Left lobe of liver (tissue), 2 donors: Measurements from ENCODE around the gene HAUS7. TPM values are rescaled to one million over a fixed set of nuclear protein-coding genes. Genes with fewer than 3 reads are reported as not detected.

ENCODE experiments used
- ATAC-seq: fragments of 200-7000 bp; cut with Tn5 transposase; one replicate; pipeline ENCODE4 v1.9.1; 2020; ENCODE audit warnings: mild to moderate bottlenecking, moderate library complexity
- DNase-seq: peaks from one replicate; pipeline ENCODE4 v3.0.0-alpha.2; 2020; ENCODE audit warnings: low spot score
- total RNA-seq: library from RNA; stranded (reverse); gene quantifications from one replicate; pipeline ENCODE4 v1.2.1, GENCODE V29; 2021
- donor health status: DM: no; HTN: no; CAD: no; lungs with moderate emphysema.
- donor health status: DM: no; HTN: yes; CAD: no.

HAUS7 gene
- 11.2 TPM for total RNA-seq

- DNase-seq (peak; percentile 84), ATAC-seq (peak; percentile 91)
Measured at GRCh38 chrX:153470411-153471363, at the start of gene HAUS7. Gene HAUS7, minus strand, starts transcription at chrX:153470576. Its CDS starts 19 bp downstream, at chrX:153470557.

DNA sequence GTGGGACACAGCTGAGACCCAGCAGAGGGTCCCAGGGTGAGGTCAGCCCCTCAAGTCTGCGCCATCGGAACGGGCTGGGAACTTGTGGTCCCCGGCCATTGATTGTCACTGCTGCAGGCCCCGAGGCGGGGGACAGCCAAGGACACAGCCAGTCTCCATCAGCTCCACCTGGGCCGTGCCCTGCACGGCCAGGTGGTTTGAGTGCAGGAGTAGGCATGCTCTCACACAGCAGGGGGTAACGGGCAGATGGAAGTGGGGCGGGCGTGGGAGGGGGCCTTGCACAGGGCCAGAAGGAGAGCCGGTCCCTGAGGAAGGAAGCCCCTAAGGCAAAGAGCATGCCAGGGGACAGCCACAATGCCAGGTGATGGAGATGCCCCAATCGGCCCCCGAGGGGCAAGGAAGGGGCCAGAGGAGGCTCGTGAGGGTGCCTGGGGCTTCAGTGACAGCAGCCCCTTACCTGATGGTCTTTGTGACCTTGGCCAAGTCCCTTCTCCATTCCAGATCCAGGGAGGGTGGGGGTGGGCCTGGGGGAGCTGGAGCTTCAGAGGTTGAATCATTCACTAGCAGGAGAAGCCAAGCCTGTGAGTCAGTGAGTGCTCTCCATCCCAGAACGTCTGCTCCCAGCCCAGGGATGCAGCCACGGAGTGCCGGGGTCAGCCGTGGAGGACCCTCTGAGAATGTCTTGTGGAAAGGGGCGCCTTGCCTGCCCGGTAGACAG, 49.4 kb upstream of the HAUS7 start:
- ATAC-seq (no peak), DNase-seq (no peak)

DNA sequence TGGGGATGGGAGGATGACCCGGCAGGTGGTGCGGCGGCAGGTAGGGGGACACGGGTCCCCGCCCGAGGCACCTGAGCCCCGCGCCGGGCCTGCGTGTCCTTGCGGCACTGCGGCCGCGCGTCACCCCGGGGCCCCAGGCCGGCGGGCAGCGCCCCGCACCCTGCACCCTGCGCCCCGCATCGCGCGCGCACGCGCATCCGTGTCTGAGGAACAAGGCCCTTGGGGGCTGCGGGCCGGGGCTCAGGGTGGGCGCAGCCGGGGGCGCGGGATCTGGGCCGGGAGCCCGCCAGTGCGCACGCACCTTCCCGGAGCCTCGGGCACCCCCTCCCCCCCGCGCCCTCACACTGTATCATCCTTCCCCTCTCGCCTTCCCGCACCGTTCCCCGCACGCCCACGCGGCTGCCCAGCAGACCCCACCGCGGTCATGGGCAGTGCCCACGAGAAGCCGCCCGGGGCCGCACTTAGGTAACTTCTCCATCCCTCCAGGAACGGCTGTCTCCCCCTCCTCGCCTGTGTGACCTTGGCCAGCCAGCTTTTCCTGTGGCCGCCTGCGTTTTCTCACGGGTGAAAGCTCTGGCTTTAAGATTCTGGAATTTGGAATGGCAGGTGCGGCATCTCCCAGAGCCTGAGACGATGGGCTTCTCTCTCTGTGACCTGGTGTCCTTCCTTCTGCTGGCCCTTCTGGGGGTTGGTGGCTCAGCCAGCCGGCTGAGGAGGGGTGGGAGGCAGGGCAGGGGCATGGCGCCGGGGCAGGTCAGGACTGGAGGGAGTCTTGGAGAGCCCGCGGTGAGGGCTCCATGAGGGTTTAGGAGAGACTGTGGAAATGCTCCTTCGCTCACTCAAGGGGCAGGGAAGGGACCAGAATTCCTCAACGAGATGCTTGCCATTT, 47.8 kb upstream of the HAUS7 start:
- DNase-seq (no peak), ATAC-seq (no peak)

DNA sequence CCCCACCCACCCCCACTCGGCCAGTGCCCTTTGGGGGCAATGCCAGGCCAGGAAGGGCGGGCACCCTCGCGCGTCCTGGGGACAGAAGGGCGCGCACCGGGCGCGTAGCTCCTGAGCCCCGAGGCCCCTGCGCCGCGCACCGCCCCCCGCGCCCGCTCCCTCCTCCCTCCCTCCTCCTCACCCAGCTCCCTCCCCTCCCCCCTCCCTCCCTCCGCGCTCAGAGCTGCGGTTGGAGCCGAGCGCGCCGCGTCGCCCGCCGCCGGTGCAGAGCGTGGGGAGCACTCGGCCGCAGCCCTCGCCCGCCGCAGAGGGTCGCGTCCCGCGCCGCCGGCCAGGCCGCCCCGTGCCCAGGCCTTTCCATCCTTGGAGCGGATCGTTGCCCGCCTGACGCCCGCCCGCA, 47.0 kb upstream of the HAUS7 start, which contains the start of gene ATP2B3:
TSS of gene ATP2B3 (plus strand) at position 220 of the 400 bp plus-strand sequence. CDS start 18,606 bp downstream, outside the sequence.
- no peak for DNase-seq

DNA sequence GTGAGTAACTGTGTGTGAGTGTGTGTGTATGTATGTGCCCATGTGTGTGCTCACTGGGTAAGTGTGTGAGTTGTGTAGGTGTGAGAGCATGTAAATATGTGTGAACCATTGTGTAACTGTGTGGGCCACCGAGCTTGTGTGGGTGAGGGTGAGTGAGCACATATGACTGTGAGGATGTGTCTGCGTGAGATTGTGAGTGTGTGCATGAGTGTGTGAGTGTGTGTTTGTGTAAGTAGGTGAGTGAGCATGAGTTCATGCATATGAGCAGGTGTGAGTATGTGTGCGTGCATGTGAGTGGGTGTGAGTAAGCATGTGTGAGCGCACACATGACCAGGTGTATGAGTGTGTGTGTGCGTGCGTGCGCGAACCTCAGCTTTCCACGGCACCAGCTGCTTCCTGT, 45.7 kb upstream of the HAUS7 start:
- ATAC-seq (no peak), DNase-seq (no peak)

More for the DNA sequence above, 47.0 kb upstream of the HAUS7 start, which contains the start of gene ATP2B3:
- ATAC-seq = no peak

DNA sequence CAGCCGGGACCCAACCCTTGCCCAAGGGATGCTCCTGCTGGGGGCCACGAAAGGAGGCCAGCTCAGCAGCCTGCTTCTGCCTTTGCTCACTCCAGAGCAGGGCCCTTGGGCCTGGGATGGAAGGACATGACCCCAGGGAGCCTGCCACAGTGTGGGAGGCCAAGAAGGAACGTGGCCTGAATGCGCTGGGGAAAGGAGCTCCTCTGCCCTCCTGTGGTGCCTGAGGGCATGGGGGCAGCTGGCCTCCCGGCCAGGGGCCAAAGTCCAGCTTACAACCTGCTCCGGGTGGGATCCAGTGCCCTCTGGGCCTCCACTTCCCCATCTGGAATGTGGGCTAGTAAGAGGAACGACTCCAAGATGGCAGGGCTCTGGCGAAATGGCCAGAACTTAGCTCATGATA, 45.1 kb upstream of the HAUS7 start:
- no peak for ATAC-seq
- DNase-seq = no peak

DNA sequence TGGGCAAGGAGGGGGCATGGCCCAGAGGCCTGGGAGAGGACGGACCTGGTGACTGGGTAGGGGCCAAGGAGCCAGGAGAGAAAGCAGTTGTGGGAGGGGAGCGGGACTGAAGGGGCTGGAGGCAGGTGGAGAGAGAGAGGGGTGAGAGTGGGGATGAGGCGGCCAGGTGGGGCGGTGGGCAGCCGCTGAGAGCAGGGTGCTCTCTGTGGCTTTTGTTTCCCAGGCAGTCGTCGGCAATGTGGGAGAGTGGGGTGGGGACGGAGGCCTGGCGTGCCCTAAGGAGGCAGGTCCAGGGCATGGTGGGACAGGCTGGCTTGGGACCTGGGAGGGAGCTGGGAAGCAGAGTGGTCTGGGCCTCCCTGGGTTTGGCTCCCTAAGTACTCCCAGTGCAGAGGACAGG, 43.9 kb upstream of the HAUS7 start:
- DNase-seq = no peak
- ATAC-seq = no peak

GRCh38 chrX:153513265-153513664, 42.9 kb upstream of the HAUS7 start:
- ATAC-seq (no peak), DNase-seq (no peak)

DNA sequence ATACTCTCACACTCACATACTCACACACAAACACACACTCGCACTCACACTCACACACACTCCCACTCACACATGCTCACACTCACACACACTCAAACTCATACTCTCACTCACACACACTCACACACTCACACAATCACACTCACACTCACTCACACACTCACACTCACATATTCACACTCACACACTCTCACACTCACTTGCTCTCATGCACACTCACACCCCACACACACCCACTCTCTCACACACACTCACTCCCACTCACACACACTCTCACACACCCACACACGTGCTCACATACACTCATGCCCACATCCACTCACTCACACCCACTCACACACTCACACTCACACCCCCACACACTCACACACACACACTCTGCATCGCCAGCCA, 42.1 kb upstream of the HAUS7 start:
- ATAC-seq (no peak), DNase-seq (no peak)

GRCh38 chrX:153511784-153512500, 41.6 kb upstream of the HAUS7 start:
- DNase-seq = no peak

GRCh38 chrX:153510383-153510782, 40.0 kb upstream of the HAUS7 start:
- no peak for ATAC-seq
- DNase-seq = no peak

More at GRCh38 chrX:153511784-153512500, 41.6 kb upstream of the HAUS7 start:
- no peak for ATAC-seq

DNA sequence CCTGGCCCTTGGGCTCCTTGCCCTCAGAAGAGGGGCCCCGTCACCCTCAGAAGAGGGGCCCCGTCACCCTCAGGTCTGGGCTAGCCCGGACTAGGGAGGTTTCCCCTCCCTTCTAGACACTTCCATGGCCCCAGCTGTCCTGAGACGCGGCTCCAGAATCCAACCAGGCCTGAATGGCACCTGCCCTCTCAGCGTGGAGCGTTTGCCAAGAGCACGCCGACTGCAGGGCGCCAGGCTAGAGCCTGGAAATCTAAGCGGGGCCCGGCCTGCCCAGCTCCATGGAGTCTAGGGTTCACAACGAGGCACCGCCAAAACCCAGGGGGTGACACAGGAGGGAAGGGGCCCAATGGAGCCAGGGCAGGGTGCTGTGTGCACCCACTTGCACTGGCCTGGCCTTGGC, 39.2 kb upstream of the HAUS7 start:
- ATAC-seq (no peak), DNase-seq (no peak)

- DNase-seq (peak; percentile 74), ATAC-seq (peak; percentile 94)
Measured at GRCh38 chrX:153507484-153508178, 37.3 kb upstream of the HAUS7 start.

GRCh38 chrX:153505361-153505760, 35.0 kb upstream of the HAUS7 start:
- DNase-seq (no peak), ATAC-seq (no peak)

- ATAC-seq = no peak
- no peak for DNase-seq
Measured at GRCh38 chrX:153504445-153505016, 34.2 kb upstream of the HAUS7 start.

GRCh38 chrX:153502796-153503195, 32.4 kb upstream of the HAUS7 start:
- ATAC-seq (no peak), DNase-seq (no peak)

DNA sequence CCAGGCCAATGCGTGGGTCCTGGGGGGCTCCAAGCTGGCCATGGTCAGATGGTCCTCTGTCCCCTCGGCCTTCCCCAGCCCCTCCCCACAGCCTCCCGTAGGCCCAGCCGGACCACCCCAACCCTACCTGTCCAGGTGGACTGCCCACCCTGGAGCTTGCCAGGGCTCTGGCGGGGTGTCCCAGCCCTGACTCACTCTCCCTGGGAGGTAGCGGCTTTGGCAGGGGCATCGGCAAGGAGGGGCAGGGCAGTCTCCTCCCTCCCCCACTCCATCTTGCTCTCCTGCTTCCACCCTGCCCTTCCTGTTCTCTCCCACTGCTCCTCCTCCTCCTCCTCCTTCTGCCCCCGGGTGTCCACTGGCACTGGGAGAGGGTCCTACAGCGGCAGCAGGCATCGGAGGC, 31.8 kb upstream of the HAUS7 start:
- no peak for DNase-seq

DNA sequence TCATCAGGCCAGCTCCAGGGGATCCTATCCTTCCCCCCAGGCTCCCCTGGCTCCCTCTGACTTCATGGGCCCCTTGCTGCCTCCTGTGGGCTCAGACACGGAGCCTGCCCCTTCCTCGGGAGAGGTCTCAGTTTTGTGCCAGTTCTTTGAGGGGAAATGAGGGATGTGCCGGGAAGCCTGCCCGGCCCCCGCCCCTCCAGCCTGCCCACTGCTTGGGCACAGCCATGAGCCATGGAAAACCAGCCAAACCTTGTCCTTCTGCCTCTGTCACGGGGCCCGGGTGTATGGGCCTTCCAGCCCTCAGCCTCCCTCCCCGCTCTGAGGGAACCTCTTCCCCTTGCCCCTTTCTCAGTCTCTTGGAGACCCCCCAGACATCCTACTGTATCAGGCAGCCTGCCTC, 31.2 kb upstream of the HAUS7 start:
- ATAC-seq = no peak
- DNase-seq = no peak

More for the DNA sequence above, 31.8 kb upstream of the HAUS7 start:
- no peak for ATAC-seq

DNA sequence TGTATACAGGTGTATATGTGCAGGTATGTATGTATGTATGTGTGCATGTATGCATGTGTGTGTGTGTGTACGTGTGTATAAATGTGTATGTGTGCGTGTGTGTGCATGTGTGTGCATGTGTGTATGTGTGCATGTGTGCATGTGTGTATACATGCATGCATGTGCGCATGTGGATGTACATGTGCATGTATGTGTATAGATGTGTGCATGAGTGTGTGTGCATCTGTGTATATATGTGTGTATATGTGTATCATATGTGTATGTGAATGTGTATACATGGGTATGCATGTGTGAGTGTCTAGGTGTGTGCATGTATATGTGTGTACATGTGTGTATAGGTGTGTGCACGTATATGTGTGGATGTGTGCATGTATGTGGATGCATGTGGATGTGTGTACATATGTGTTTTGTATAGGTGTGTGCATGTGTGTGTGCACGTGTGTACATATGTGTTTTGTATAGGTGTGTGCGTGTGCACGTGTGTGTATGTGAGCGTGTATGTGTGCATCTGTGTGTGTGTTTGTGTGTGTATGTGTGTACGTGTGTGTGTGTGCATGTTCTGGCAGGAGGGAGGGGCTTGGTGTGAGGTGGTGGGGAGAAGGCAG, 30.4 kb upstream of the HAUS7 start:
- ATAC-seq (no peak), DNase-seq (no peak)
